G401.6 (cell line): ENCODE results near the gene TNIP1.

Experiments
- FAIRE-seq: peaks from 2 replicates; lab custom pipeline; 2012; peaks lifted over from hg19 to GRCh38; lab: Jason Lieb, UNC

The TNIP1 gene

DNA sequence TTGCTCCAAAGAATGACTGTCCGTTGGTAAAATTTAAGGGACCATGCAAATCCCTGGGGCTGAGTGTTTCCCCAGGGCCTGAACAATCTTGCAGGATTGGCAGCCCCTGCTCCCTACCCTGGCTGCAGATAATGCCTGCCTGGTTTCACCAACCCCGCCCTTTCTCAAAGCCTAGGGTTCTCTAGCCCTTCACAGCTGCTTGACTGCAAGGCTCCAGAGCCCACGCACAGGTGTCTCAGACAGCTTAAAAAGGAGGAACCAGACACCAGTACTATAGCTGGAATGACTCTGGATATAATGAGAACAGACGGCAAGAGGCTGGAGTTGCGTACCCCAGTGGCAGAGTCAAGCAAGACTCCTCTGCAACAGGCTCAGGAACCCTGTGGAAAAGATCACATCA is 25.2 kb upstream of the TNIP1 start:
- no peak for FAIRE-seq

DNA sequence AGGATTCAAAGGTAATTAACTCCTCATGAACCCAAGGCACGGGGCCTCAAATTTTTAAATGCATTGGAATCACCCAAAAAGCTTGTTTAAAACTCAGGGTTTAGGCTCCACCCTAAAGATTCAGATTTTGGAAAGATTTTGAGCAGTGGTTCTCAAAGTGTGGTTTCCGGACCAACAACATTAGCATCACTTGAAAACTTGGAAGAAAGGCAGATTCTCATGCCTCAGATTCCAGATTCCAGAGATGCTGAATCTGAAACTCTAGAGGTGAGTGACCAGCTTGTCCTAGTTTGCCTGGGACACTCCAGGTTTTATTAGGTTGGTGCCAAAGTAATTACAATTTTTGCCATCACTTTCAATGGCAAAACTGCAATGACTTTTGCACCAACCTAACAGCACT is 24.7 kb upstream of the TNIP1 start:
- FAIRE-seq, result no peak

DNA sequence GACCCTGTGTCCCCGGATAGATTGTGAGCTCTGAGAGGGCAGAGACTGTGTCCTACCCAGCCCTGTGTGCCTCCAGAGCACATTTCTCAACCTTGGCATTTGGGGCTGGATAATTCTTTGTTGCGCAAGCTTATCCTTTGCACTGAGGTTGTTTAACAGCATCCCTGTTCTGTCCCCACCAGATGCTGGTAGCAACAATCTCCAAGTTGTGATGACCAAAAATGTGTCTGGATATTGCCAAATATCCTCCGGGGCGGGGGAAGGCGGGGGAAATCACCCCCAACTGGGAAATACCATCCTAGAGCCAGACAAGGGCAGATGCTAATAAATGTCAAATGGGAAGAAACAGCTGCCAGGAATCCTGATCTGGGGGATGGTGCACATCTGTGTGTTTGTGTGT is 24.0 kb upstream of the TNIP1 start:
- no peak for FAIRE-seq

DNA sequence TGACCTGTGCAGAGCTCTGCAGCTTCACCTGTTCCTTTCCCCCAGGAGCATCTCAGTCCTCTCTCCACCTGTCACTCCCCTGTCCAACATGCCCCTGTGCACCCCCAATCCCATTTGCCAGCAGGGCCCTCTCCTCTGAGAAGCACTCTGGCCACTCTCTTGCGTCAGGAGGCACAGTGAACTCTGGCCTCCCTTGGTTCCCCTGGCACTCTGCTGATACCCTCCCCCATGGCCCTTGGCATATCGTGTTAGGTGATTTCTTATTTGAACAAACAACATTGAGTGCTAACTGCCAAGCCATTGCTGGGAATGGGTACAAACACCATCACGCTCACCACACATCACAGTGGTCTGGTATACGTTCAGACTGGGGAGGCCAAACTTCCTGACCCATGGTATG is 20.9 kb upstream of the TNIP1 start:
- no peak for FAIRE-seq

DNA sequence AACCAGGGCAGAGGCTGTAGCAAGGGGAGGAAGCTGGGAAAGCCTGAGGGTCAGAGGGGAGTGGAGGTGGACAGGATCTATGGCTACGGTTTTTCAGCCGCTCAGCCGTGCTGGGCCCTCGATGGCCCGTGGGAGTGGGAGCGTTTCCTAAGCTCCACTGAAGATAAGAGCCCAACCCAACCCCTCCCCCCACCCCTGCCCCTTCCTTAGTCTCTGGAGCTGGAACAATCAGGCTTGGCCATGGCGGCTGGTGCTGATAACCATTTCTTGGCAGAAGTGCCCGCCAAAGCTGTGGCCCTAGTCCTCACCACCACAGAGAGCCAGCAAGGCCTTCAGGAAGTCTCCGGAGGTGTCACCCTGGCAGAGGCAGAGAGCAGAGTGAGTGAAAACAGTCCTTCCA is 20.3 kb upstream of the TNIP1 start:
- no peak for FAIRE-seq

DNA sequence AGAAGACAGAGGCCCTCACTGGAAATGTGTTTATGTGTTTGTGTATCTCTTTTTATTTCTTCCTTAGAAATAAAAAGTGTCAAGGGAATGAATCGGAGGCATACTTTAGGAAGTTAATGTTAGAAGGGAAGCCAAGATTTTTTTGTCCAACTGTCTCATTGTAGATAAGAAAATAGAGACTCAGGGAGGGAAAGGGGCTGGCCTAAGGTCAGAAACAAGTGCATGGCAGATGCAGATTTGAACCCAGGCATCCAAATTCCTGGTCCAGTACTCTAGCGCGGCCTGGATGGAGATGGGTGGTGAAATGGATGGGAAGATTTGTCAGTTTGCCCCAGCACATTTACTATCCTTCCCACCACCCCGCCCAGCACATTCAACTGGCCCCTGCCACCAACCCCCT is 19.8 kb upstream of the TNIP1 start:
- FAIRE-seq, result no peak

DNA sequence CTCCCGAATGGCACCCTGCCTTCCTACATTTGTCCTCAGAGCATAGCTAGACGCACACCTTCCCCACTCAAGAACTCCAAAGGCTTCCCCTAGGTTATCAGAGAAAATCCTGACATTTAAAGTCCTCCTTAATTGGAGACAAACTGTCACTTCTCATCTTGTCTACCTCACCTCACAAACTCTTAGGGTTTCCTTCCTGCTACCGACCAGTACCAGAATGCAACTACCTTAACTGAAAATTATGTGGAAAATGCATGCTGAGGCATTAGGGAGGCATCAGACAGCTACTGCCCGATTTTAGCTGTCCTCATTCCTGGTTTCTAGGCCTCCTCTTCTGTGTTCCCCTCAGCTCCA is 17.9 kb upstream of the TNIP1 start:
- FAIRE-seq, result no peak

DNA sequence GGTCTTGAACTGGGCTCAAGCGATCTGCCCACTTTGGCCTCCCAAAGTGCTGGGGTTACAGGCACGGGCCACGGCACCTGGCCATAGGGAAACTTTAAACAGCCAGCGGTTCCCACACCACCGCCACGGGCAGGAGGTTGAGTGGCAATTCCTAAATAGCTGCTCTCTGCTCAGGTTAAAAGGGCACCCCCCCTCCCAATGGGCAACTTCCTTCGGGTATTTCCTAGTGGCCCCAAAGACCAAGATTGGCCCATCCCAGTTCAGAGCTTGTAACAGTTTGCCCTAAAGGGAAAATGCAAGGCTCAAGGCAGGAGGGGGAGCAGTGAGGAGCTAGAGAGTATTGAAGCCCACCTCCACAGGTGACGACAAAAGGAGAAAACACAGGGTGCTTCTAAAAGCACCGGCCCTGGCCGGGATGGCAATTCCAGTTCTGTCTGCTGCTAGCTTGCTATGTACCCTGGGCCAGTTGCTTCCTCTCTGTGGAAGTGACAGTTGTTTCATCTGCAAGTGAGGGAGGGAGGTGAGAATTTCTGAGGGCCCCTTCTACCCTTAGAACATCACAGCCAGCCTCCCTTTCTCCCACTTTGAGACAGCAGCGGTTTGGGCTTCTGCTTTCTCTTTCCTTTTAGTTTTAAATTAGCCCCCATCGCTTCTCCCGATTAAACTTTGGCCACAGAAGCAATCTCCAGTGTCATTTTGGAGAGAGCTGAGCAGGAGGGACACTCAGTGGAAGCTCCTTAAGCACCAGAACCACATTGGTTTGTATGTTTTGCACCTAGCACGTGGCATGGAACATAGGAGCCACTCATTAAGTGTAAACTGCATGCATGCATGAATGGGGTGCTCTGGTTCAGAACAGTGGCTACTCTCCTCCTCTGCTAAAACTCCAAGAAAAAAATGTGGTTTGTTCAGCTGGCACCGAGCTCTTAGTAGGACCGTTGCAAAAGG is 17.3 kb upstream of the TNIP1 start:
- FAIRE-seq, result no peak

DNA sequence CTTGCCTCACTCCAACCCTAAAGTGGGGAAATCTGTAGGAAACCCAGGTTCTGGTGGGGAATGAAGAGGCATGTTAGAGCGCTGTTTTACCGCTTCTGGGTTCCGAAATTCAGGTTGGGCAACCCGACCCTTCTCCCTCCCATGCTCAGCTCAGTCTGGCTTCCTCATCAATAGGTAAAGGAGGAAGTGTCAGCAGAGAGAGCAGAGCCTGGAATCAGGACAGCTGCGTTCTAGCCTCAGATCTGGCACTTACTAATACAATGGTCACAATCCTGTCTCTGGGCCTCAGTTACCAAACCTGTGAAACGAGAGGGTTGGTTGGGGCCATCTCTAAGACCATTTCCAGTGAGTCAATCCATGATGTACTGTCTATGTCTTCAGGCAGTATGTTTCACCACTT is 16.2 kb upstream of the TNIP1 start:
- FAIRE-seq, result no peak

DNA sequence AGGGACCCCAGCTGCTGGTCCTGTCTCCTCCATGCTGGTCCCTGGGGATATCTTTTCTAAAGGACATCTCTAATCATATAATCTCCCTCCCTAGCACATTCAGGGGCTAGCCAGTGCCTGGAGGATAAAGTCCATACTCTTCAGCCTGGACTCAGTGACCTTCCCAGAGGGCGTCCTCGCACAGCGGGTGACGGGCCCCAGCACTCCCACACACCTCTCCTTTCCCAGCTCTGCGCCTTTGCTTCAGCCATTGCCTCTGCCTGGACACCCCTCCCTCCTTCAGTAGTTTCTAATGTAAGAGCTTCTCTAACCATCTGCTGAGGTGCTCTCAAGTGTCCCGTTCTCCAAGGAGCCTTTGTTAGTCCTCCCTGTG is 15.2 kb upstream of the TNIP1 start:
- no peak for FAIRE-seq

DNA sequence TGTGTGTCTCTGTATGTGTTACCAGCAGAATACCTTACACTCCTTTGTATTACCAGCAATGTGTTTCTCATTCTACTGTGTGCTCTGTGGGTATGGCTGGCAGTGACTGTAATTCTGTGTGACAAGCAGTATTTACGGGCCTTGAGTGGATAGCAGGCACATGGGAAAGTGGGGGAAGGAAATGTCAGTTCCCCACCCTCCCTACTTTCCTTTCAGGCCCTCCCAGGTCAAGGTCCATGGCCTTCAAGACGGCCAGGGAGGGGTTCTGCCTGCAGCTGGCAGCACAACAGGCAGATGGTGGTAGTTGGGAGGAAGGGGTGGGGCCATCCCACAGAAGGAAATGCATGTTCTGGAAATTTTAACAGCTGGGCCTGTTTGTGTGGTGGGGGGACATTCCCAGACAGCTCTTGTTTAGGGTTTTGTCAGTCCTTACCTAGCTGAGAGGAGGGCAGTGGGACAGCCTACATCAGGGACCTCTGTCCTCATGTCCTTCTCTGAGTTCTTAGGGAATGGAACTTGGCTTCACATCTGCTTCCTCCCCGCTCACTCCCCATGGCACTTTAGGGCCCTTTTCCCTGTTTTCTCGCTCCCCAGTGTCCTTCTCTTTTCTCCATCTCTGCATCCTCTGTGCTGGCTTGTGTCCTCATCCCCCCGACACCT is 14.6 kb upstream of the TNIP1 start:
- no peak for FAIRE-seq

DNA sequence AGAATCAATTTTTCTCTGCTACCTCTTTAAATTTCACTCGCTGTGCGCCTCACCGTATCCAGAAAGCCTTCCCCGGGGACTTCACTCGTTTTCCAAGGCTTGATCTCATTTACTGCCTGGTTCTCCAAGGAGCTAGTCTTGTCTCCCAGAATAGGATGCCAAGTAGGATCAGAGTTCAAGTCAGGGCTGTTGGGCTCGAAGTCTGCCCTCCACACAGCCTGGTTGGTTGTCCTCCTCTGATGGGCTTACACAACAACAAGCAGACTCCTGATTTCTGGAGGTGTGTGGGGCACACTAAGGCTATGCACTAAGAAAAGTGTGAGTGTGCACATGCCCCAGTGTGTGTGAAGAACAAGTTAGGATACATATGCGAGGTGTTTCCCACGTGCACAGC is 14.0 kb upstream of the TNIP1 start:
- no peak for FAIRE-seq

DNA sequence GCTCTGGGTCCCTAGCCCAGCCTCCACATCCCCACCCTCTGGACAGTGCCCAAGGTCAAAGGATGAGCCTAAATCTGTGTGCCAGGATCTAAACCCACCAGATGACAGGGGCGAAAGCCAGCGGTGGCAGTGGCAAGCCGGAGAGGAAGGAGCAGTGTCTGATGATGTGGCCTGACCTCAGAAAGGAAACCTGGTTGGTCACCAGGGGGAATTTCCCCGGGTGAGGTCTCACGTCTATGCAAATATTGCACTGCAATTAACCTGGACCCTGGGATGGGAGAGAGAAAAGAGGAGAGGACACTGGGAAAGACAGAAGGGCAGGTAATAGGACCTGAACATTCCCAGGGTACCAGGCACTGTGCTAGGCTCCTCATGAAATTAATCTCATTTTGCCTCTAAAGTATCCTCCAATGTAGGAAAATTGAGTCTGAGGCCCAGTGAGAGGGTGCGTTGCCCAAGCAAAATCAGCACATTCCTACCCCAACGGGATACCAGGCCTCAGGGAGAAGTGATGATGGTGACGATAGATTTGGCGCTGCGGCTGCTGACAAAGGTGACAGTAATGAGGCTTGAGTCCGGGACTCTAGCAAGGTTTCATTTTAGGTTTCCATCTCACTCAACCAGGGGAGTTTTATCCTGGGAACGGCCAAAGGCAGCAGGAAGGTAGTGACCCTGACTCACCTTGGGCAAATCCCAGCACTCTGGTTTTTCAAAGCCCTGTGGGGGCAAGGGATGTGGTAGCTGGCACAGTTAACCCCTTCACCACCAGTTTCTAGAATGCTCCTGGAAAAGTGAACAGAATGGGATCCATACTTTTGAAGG is 13.4 kb upstream of the TNIP1 start:
- FAIRE-seq, result peak; percentile 96

DNA sequence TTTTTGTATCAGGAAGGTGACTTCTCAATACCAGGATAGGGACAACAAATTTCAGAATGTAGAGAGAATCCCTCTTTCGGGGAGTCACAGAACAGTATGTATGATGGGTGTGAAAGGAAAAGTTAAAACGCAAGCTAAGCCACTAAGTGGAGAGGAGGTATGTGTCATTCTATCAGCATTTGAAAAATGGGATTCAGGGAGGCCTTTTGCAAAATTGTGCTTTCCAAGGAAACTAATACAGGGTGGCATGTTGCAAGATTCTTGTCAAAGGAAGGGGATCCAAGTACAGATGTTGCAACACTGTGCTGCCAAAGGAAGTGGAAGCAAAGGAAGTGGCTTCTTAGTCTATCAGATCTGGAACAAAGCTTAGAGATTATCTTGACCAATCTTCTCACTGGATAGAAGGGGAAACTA is 12.6 kb upstream of the TNIP1 start:
- peak; percentile 94 for FAIRE-seq

DNA sequence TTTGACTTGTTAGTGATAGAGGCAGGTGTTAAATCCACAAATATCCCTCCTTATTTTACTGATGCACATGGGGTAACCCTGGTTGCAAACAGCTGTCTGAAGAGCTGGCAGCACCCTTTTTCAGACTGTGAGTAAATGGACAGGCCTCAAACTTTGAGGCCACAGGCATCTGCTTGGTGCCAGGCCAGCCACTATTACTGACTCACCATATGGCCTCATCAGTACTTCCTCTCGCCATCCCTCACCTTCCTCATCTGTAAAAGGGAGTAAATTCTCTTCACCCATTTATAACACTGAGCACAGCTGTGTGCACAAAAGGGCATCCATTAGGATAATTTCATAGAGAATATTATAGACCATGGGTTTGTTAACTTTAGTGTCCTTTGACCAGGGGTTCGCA is 11.9 kb upstream of the TNIP1 start:
- no peak for FAIRE-seq

DNA sequence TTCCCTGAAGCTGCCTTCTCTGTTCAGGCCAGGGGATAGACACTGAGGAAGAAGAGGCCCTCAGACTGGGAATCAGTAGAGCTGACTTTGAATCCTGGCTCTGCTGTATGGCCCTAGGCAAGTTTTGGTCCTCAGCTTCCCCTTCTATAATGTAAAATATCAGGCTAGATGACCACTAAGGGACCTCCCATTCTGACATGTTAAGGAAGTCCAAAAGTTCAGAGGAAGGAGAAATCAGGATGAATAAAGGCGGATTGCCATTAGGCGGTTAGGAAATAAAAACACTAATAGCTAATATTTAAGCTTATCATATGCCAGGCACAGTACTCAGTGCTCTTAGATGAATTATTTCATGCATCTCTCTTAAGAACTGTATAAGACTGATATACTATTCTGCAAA is 8.9 kb upstream of the TNIP1 start:
- no peak for FAIRE-seq

DNA sequence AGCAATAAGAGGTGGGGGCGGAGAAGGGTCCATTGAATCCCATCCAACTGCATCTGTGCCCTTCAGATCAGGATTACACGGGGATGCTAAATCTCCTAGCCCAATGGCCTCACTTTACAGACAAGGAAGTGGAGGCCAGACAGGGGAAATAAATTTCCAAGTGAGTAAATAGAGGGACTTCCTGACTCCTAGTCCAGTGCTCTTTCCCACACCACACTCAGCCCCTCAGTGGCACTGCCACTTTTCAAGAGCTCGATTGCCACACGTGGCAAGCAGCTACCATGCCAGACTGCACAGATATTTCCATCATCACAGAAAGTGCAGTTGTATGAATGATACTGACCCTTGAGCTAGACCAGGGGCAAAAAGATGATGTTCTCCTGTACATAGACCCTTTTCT is 8.2 kb upstream of the TNIP1 start:
- FAIRE-seq, result no peak

DNA sequence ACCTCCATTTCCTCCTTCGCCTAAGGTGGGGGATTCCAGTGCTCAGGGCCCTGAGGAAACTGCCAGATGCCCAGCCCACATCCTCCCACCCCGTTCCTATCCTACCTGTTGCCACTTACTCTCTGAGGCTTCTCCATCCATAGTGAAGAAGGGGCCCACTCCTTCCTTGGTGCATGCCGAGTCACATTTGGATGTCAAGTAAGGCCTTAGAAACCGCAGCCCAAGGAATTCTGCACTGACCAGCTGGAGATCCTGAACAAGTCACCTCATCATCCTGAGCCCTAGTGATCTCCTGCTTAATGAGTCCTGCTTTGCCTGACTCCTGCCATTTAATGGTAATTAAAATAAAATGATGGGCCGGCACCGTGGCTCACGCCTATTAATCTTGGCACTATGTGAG is 6.7 kb upstream of the TNIP1 start:
- no peak for FAIRE-seq

DNA sequence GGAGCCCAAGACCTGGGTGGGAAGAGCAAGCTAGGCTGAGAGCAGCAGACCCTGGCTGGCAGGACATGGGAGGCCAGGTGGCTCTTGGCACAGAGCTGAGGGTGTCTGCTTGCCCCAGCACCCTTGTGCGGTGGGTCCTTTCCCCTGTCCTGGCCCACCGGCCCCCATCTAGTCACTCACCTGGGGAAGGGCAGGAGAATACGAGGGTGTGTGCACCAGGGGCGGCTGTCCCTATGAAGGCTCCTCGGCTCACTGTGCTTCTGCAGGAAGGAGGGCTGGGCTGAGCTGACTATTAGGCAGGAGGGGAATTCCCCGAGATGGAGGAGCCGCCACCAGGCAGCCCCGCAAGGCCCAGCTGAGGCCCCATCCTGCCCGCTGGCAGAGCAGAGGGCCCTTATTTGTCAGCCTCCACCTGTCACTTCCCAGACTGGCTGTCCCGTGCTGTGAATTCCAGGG is 6.1 kb upstream of the TNIP1 start:
- no peak for FAIRE-seq

DNA sequence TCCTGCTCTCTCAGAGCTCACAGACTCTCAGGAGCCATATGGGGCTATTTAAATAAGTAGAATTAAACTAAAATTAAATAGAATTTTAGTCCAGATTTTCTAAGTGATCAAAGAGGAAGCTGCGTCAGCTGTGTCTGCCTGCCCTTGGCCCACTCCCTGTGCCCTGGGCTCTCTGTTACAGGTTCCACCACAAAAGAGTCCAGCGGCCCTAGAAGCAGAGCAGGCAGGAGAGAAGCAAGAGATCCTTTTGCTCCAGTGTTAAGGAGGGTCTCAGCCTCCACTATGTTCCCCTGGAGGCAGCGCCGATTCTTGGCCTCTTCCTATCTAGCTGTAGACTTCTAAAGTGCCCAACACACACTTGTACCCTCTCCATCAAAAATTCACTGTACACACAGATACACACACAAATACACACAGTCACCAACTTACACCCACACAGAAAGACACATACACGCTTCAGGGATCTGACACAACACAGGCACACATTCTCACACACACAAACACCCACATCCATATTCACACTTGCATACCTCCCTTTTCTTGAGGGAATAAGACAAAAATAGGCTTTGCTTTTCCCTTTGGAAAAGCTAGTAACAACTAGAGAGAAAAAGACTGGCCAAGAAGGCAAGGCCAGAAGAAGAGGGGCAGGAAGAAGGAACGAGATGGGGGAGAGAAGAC is 5.5 kb upstream of the TNIP1 start:
- no peak for FAIRE-seq

DNA sequence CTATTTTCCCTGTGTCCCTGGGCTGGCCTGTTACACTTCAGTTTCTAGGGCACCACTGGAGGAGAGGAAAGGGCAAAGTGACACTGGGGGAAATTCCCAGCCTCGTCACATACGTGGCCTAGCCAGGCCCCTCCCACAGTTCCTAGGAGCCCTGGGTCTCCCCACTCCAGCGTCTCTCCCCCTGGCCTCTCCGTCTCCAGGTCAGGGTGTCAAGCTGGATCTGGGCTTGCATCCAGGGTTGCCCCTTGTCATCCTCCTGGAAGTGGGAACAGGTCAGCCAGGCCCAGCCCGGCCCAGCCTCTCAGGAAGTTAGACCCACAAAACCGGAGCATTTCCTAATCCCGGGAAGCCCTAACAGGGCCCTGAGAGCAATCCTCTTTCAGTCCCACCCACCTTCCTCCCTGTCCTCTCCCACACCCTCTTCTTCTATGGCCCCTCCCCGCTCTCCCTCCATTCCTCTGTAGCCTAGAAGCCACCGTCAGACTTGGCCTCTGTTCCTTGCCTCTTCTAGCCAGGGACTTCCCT is 4.7 kb upstream of the TNIP1 start:
- FAIRE-seq, result no peak

DNA sequence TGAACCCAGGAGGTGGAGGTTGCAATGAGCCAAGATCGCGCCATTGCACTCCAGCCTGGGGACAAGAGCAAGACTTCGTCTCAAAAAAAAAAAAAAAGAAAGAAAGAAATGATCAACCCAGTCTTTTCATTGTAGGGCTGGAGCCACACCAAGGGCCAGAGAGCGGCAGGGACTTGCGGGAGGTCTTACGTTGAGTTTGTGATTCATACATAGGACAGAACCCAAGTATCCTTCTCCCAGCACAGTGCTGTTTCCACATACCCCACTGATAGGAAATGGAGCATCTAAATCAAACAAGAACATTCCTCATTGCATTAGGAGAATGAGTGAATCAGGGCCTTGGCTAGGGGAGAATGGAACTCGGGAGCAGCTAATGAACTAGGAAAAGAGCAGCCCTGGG is 3.5 kb upstream of the TNIP1 start:
- FAIRE-seq, result no peak
